Neural cell (in vitro differentiated cells): Measurements from ENCODE around the gene PECR. TPM values are rescaled to one million over a fixed set of nuclear protein-coding genes. Genes with fewer than 3 reads are reported as not detected.

Experiments used
- H2AFZ ChIP-seq: fragments of 200-600, 300-800 bp; sonication (generic), shearing (Covaris generic); 2 replicates; pipeline ENCODE4 v1.6.0; 2014; ENCODE audit warnings: low read depth, mild to moderate bottlenecking, antibody characterized with exemption, low read length, moderate library complexity
- H3F3A ChIP-seq: fragments of 200-600 bp; shearing (Covaris generic); 2 replicates; pipeline ENCODE4 v1.6.1; 2016; ENCODE audit warnings: mild to moderate bottlenecking, moderate library complexity, mixed read lengths, antibody characterized with exemption, low read length; ENCODE audit not compliant: insufficient read depth, poor library complexity, severe bottlenecking
- H3K27ac ChIP-seq: fragments of 200-600, 300-800 bp; sonication (generic), shearing (Covaris generic); 2 replicates; pipeline ENCODE4 v1.5.1; 2014; ENCODE audit warnings: mild to moderate bottlenecking, low read length, moderate library complexity
- H3K27me3 ChIP-seq: fragments of 300-800, 200-600 bp; sonication (generic), shearing (Covaris generic); 2 replicates; pipeline ENCODE4 v1.6.0; 2014; ENCODE audit warnings: mild to moderate bottlenecking, low read depth, low read length, moderate library complexity; ENCODE audit not compliant: insufficient read depth
- H3K36me3 ChIP-seq: fragments of 300-800, 200-600 bp; sonication (generic), shearing (Covaris generic); 2 replicates; pipeline ENCODE4 v1.5.1; 2014; ENCODE audit warnings: mild to moderate bottlenecking, antibody characterized with exemption, low read length, moderate library complexity; ENCODE audit not compliant: insufficient read depth
- H3K4me2 ChIP-seq: fragments of 300-800, 200-600 bp; sonication (generic), shearing (Covaris generic); 2 replicates; pipeline ENCODE4 v1.6.0; 2014; ENCODE audit warnings: mild to moderate bottlenecking, low read length
- H3K4me3 ChIP-seq: fragments of 300-800, 200-600 bp; sonication (generic), shearing (Covaris generic); 2 replicates; pipeline ENCODE4 v1.5.1; 2014; ENCODE audit warnings: mild to moderate bottlenecking, low read length, moderate library complexity
- H3K79me2 ChIP-seq: fragments of 200-600 bp; shearing (Covaris generic); replicated peaks from 2 replicates; pipeline ENCODE4 v1.6.0; 2014; ENCODE audit warnings: mild to moderate bottlenecking, low read length, moderate library complexity; ENCODE audit not compliant: insufficient read depth
- H3K9ac ChIP-seq: fragments of 300-800, 200-600 bp; sonication (generic), shearing (Covaris generic); 2 replicates; pipeline ENCODE4 v1.6.1; 2016; ENCODE audit warnings: mild to moderate bottlenecking, low read length, mixed read lengths
- H3K9me2 ChIP-seq: fragments of 200-600 bp; shearing (Covaris generic); 2 replicates; pipeline ENCODE4 v1.6.1; 2016; ENCODE audit warnings: mild to moderate bottlenecking, low read length, mixed read lengths; ENCODE audit not compliant: insufficient read depth
- H3K9me3 ChIP-seq: fragments of 200-600, 300-800 bp; sonication (generic), shearing (Covaris generic); 2 replicates; pipeline ENCODE4 v1.6.1; 2016; ENCODE audit warnings: mild to moderate bottlenecking, mixed run types, low read length, moderate library complexity, mixed read lengths
- H4K20me1 ChIP-seq: fragments of 200-600 bp; shearing (Covaris generic); 2 replicates; pipeline ENCODE4 v1.6.1; 2016; ENCODE audit warnings: mild to moderate bottlenecking, mixed run types; ENCODE audit not compliant: insufficient read depth
- CTCF ChIP-seq: fragments of 450-650 bp; IDR thresholded peaks from 2 replicates; pipeline ENCODE4 v1.5.1; 2014; ENCODE audit warnings: antibody characterized with exemption, mild to moderate bottlenecking, moderate library complexity; ENCODE audit not compliant: poor library complexity, severe bottlenecking
- EP300 ChIP-seq: fragments of 450-650 bp; conservative IDR thresholded peaks from 2 replicates; pipeline ENCODE4 v1.6.1; 2014; ENCODE audit warnings: antibody characterized with exemption, mild to moderate bottlenecking, moderate library complexity; ENCODE audit not compliant: poor library complexity, severe bottlenecking
- EZH2 ChIP-seq: fragments of 200-600, 300-800 bp; shearing (Covaris generic), sonication (generic); IDR thresholded peaks from 2 replicates; pipeline ENCODE4 v1.6.1; 2014; ENCODE audit warnings: antibody characterized with exemption, low read length, borderline replicate concordance, mild to moderate bottlenecking; ENCODE audit not compliant: insufficient read depth, poor library complexity, severe bottlenecking
- MXI1 ChIP-seq: fragments of 450-650 bp; conservative IDR thresholded peaks from 2 replicates; pipeline ENCODE4 v1.6.1; 2014; ENCODE audit warnings: antibody characterized with exemption, mild to moderate bottlenecking; ENCODE audit not compliant: poor library complexity, severe bottlenecking
- POLR2AphosphoS5 ChIP-seq: IDR thresholded peaks from 2 replicates; pipeline ENCODE4 v1.6.1; 2012
- RAD21 ChIP-seq: fragments of 450-650 bp; conservative IDR thresholded peaks from 2 replicates; pipeline ENCODE4 v1.6.1; 2014; ENCODE audit warnings: antibody characterized with exemption, mild to moderate bottlenecking, moderate library complexity
- REST ChIP-seq: IDR thresholded peaks from 2 replicates; pipeline ENCODE4 v1.6.1; 2012; ENCODE audit warnings: borderline replicate concordance
- SMC3 ChIP-seq: fragments of 450-650 bp; conservative IDR thresholded peaks from 2 replicates; pipeline ENCODE4 v1.6.1; 2014; ENCODE audit warnings: antibody characterized with exemption, mild to moderate bottlenecking, moderate library complexity; ENCODE audit not compliant: poor library complexity
- TAF1 ChIP-seq: IDR thresholded peaks from 2 replicates; pipeline ENCODE4 v1.6.1; 2012; ENCODE audit warnings: low read depth
- polyA plus RNA-seq: library from polyadenylated mRNA; depleted of rRNA; stranded (reverse); fragments of >200 nt; gene quantifications from 2 replicates; pipeline ENCODE4 v1.2.3, GENCODE V29; 2014

The PECR gene
- polyA plus RNA-seq, 1 donor from 2014 or later, result 22.1 TPM

GRCh38 chr2:216117561-216118340 lies 36.1 kb upstream of the PECR start:
- TF ChIP-seq TAF1 (no peak), REST (no peak), EP300 (no peak), POLR2AphosphoS5 (no peak)
- H3K9ac ChIP-seq, result no peak overlapping the region
- no peak overlapping the region for H3K4me2 ChIP-seq
- no peaks in the 10 kb centered on the region for H3K9me2 ChIP-seq
- no peaks in the 10 kb centered on the region for H4K20me1 ChIP-seq
- no peak overlapping the region for H2AFZ ChIP-seq
- H3K4me3 ChIP-seq, result no peak overlapping the region
- H3K36me3 ChIP-seq, result peaks cover 21% of the 10 kb centered on the region
- no peaks in the 10 kb centered on the region for H3K27me3 ChIP-seq
- H3K9me3 ChIP-seq, result no peaks in the 10 kb centered on the region
- no peak overlapping the region for H3K27ac ChIP-seq
- H3F3A ChIP-seq, result no peaks in the 10 kb centered on the region
- H3K79me2 ChIP-seq, result peaks cover 45% of the 10 kb centered on the region

GRCh38 chr2:216116418-216116817 lies 34.8 kb upstream of the PECR start:
- H3K4me3 ChIP-seq, result peak overlapping the region; percentile 58
- H3K9ac ChIP-seq, result no peak overlapping the region
- no peak overlapping the region for H2AFZ ChIP-seq
- no peaks in the 10 kb centered on the region for H4K20me1 ChIP-seq
- H3K9me2 ChIP-seq, result no peaks in the 10 kb centered on the region
- peaks cover 10% of the 10 kb centered on the region for H3K36me3 ChIP-seq
- peak overlapping the region; percentile 0 for H3K27ac ChIP-seq
- TF ChIP-seq EP300, result no peak
- no peak for TF ChIP-seq MXI1
- no peak for TF ChIP-seq SMC3
- no peaks in the 10 kb centered on the region for H3F3A ChIP-seq
- no peaks in the 10 kb centered on the region for H3K9me3 ChIP-seq
- no peak overlapping the region for H3K4me2 ChIP-seq
- H3K27me3 ChIP-seq, result no peaks in the 10 kb centered on the region
- peaks cover 47% of the 10 kb centered on the region for H3K79me2 ChIP-seq

- H3K36me3 ChIP-seq, result peaks cover 12% of the 10 kb centered on the region
- peaks cover 57% of the 10 kb centered on the region for H3K79me2 ChIP-seq
- no peaks in the 10 kb centered on the region for H3F3A ChIP-seq
- no peaks in the 10 kb centered on the region for H3K9me3 ChIP-seq
- peak overlapping the region; percentile 64 for H3K9ac ChIP-seq
- TF ChIP-seq REST (peak; percentile 45), POLR2AphosphoS5 (peak; percentile 22), SMC3 (no peak), CTCF (peak; percentile 100), RAD21 (no peak), EP300 (no peak), TAF1 (no peak), EZH2 (no peak), MXI1 (peak; percentile 13)
- H3K27me3 ChIP-seq, result no peaks in the 10 kb centered on the region
- H3K9me2 ChIP-seq, result no peaks in the 10 kb centered on the region
- peak overlapping the region; percentile 58 for H3K4me3 ChIP-seq
- H2AFZ ChIP-seq, result peak overlapping the region; percentile 74
- H3K4me2 ChIP-seq, result peak overlapping the region; percentile 69
- H4K20me1 ChIP-seq, result no peaks in the 10 kb centered on the region
- H3K27ac ChIP-seq, result peak overlapping the region; percentile 95
These were observed 33.3 kb upstream of the PECR start for GRCh38 chr2:216114714-216115531.
